ENCODE data around the gene ASIC4.

ASIC4 gene

DNA sequence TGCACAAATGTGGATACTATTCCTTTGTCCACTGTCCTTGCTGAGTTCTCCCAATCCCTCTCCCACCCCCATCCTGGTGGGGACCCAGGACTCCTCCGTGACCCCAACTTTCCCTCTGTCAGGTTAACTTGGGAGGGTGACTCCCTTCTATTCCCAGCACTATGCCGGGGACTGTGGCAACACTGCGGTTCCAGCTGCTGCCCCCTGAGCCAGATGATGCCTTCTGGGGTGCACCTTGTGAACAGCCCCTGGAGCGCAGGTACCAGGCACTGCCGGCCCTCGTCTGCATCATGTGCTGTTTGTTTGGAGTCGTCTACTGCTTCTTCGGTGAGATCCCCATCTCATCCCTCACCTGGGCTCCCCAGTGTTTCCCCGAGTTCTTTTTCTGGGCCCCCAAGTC, 30.3 kb downstream of the ASIC4 start:
- Histone ChIP-seq H3K27me3 (replicated peaks in 2 of 5; ENCODE audit: control insufficient read depth in 4 of 5, insufficient read depth in 5 of 5, low read length in 4 of 5) (peaks cover 0 to 38% (median 27%) of the 10 kb centered on the region in 5 experiments), H3K27ac (ENCODE audit: insufficient read depth in 1 of 2, low read depth in 1 of 2, low read length in 2 of 2, poor library complexity in 1 of 2, severe bottlenecking in 2 of 2) (no peak overlapping the region), H3K4me3 (ENCODE audit: control insufficient read depth in 1 of 7, extremely low read depth in 1 of 7, insufficient read depth in 4 of 7, low read depth in 2 of 7, low read length in 6 of 7) (peak overlapping the region in 5 of 7 experiments; percentile 39 to 79 (median 71)), H3K36me3 (ENCODE audit: control insufficient read depth in 4 of 4, insufficient read depth in 4 of 4, low read length in 3 of 4) (no peaks in the 10 kb centered on the region), H3K4me1 (ENCODE audit: control extremely low read depth in 1 of 4, control insufficient read depth in 4 of 4, insufficient read depth in 4 of 4, low read length in 3 of 4) (peaks cover 0 to 29% (median 23%) of the 10 kb centered on the region in 4 experiments), H3K9me3 (ENCODE audit: control extremely low read depth in 1 of 5, control insufficient read depth in 4 of 5, insufficient read depth in 2 of 5, low read depth in 1 of 5, low read length in 4 of 5) (no peaks in the 10 kb centered on the region)
- ChIA-PET CTCF (interaction anchor here (5.1 to 43.1 kb wide), 5 partner anchors 7 to 99 kb away, joined by 23 to 1724 read pairs (median 117); partner anchors contain the start of genes ASIC4, GMPPA and STK11IP), POLR2A (no interaction called here)
- 47% methylated on average over 9 of the region's 9 CpGs for WGBS (ENCODE audit: insufficient coverage)
- DNase-seq = no peak

DNA sequence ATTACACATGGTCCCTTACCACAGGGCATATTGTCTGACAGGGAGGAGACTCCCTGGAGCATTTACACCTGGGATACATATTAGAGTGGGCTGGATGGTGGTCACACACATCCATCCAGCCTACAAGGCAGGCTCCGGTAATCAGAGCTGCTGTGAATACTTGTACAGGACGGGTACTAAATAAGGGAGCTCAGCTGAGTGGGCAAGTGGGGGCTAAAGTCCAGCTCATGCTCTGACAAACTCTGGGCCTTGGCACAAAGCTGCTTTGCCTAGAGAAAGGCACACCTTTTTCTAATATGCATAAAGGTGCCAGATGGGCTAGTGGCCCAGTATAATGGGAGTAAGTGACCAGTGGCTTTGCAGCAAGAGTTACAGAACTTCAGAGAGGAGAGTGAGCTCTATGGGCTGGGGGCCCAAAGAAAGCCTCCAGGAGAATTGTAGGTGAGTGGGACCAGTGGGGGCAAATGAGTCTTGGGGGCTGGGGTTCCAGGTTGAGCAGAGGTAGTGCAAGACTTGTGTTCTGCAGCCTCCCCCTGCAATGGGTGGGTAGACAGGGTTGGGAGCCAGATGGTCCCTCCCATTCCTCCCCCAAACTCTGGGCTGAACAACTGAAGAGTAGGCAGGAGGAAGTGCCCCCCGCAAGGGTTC, 31.1 kb downstream of the ASIC4 start:
- POLR2A ChIA-PET = no interaction called here
- CTCF ChIA-PET = interaction anchor here (5.1 to 43.1 kb wide), 4 partner anchors 16 to 98 kb away, joined by 23 to 1724 read pairs (median 121); partner anchors contain the start of genes ASIC4, GMPPA and STK11IP
- WGBS (ENCODE audit: insufficient coverage) = 100% methylated on average over 3 of the region's 3 CpGs

DNA sequence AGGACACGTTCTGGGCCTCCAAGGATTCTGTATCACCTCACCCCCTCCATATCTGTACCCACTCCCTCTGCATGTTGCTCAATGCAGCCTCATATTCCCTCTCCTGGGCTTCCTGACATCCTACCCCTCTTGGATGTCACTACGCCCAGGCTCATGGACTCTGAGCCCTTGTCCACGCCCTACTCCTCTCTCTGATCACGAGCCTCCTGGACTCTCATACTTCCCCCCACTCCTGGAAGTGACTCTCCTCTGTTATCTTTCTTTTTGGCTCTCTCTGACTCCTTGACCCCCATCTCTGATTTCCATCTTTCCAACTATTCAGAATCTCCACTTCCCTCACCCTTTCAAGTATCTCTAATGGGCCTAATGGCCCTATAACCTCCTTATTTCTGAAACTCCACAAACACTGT, 31.7 kb downstream of the ASIC4 start:
- 82% methylated on average over 4 of the region's 4 CpGs for WGBS (ENCODE audit: insufficient coverage)
- Histone ChIP-seq H3K9me3 (ENCODE audit: control extremely low read depth in 1 of 5, control insufficient read depth in 4 of 5, insufficient read depth in 2 of 5, low read depth in 1 of 5, low read length in 4 of 5) (no peaks in the 10 kb centered on the region), H3K36me3 (ENCODE audit: control insufficient read depth in 4 of 4, insufficient read depth in 4 of 4, low read length in 3 of 4) (no peaks in the 10 kb centered on the region), H3K4me1 (ENCODE audit: control extremely low read depth in 1 of 4, control insufficient read depth in 4 of 4, insufficient read depth in 4 of 4, low read length in 3 of 4) (peaks cover 0 to 29% (median 23%) of the 10 kb centered on the region in 4 experiments), H3K27me3 (replicated peaks in 2 of 5; ENCODE audit: control insufficient read depth in 4 of 5, insufficient read depth in 5 of 5, low read length in 4 of 5) (peaks cover 0 to 48% (median 30%) of the 10 kb centered on the region in 5 experiments), H3K27ac (ENCODE audit: insufficient read depth in 1 of 2, low read depth in 1 of 2, low read length in 2 of 2, poor library complexity in 1 of 2, severe bottlenecking in 2 of 2) (no peak overlapping the region), H3K4me3 (ENCODE audit: control insufficient read depth in 1 of 7, extremely low read depth in 1 of 7, insufficient read depth in 4 of 7, low read depth in 2 of 7, low read length in 6 of 7) (no peak overlapping the region)
- DNase-seq = no peak
- CTCF ChIA-PET = interaction anchor here (9.4 to 43.1 kb wide), 3 partner anchors 15 to 97 kb away, joined by 117 to 1724 read pairs (median 125); partner anchors contain the start of genes ASIC4 and GMPPA
- POLR2A ChIA-PET = no interaction called here

More for the DNA sequence above, 31.1 kb downstream of the ASIC4 start:
- Histone ChIP-seq H3K9me3 (ENCODE audit: control extremely low read depth in 1 of 5, control insufficient read depth in 4 of 5, insufficient read depth in 2 of 5, low read depth in 1 of 5, low read length in 4 of 5) (no peaks in the 10 kb centered on the region), H3K36me3 (ENCODE audit: control insufficient read depth in 4 of 4, insufficient read depth in 4 of 4, low read length in 3 of 4) (no peaks in the 10 kb centered on the region), H3K4me3 (ENCODE audit: control insufficient read depth in 1 of 7, extremely low read depth in 1 of 7, insufficient read depth in 4 of 7, low read depth in 2 of 7, low read length in 6 of 7) (no peak overlapping the region), H3K27ac (ENCODE audit: insufficient read depth in 1 of 2, low read depth in 1 of 2, low read length in 2 of 2, poor library complexity in 1 of 2, severe bottlenecking in 2 of 2) (no peak overlapping the region), H3K4me1 (ENCODE audit: control extremely low read depth in 1 of 4, control insufficient read depth in 4 of 4, insufficient read depth in 4 of 4, low read length in 3 of 4) (peaks cover 0 to 29% (median 23%) of the 10 kb centered on the region in 4 experiments), H3K27me3 (replicated peaks in 2 of 5; ENCODE audit: control insufficient read depth in 4 of 5, insufficient read depth in 5 of 5, low read length in 4 of 5) (peaks cover 0 to 42% (median 28%) of the 10 kb centered on the region in 5 experiments)
- no peak for DNase-seq

DNA sequence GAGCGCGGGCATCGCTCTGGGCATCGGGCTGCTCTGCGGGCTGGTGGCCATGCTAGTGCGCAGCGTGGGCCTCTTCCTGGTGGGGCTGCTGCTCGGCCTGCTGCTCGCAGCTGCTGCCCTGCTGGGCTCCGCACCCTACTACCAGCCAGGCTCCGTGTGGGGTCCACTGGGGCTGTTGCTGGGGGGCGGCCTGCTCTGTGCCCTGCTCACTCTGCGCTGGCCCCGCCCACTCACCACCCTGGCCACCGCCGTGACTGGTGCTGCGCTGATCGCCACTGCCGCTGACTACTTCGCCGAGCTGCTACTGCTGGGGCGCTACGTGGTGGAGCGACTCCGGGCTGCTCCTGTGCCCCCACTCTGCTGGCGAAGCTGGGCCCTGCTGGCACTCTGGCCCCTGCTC, 33.3 kb downstream of the ASIC4 start:
- ChIA-PET CTCF (interaction anchor here (1.6 to 7.1 kb wide), 3 partner anchors 14 to 95 kb away, joined by 5 to 46 read pairs (median 8); no protein-coding TSS in a partner anchor), POLR2A (no interaction called here)
- peaks cover 0 to 28% (median 27%) of the 10 kb centered on the region in 4 experiments for H3K4me1 ChIP-seq (ENCODE audit: control extremely low read depth in 1 of 4, control insufficient read depth in 4 of 4, insufficient read depth in 4 of 4, low read length in 3 of 4)
- H3K36me3 ChIP-seq (ENCODE audit: control insufficient read depth in 4 of 4, insufficient read depth in 4 of 4, low read length in 3 of 4) = no peaks in the 10 kb centered on the region
- no peak overlapping the region for H3K27ac ChIP-seq (ENCODE audit: insufficient read depth in 1 of 2, low read depth in 1 of 2, low read length in 2 of 2, poor library complexity in 1 of 2, severe bottlenecking in 2 of 2)
- no peak overlapping the region for H3K4me3 ChIP-seq (ENCODE audit: control insufficient read depth in 1 of 7, extremely low read depth in 1 of 7, insufficient read depth in 4 of 7, low read depth in 2 of 7, low read length in 6 of 7)
- WGBS (ENCODE audit: insufficient coverage) = 98% methylated on average over 26 of the region's 26 CpGs
- DNase-seq = no peak
- H3K27me3 ChIP-seq (replicated peaks in 2 of 5; ENCODE audit: control insufficient read depth in 4 of 5, insufficient read depth in 5 of 5, low read length in 4 of 5) = peaks cover 0 to 52% (median 28%) of the 10 kb centered on the region in 5 experiments
- H3K9me3 ChIP-seq (ENCODE audit: control extremely low read depth in 1 of 5, control insufficient read depth in 4 of 5, insufficient read depth in 2 of 5, low read depth in 1 of 5, low read length in 4 of 5) = no peaks in the 10 kb centered on the region

DNA sequence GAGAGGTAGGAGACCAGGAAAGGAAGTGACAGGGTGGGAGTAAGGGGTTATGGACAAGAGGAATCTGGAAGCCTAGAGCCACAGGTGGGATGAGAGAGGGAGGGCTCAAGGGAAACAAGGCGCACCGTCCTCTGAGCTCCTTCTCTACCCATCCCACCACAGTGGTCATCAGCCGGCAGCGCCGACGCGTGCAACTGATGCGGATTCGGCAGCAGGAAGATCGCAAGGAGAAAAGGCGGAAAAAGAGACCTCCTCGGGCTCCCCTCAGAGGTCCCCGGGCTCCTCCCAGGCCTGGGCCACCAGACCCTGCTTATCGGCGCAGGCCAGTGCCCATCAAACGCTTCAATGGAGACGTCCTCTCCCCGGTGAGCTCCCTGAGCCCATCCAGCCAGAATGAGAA, 34.7 kb downstream of the ASIC4 start:
- CTCF ChIA-PET = interaction anchor here (1.0 to 7.1 kb wide), 7 partner anchors 8 to 94 kb away, joined by 3 to 46 read pairs (median 5); partner anchors contain the start of gene STK11IP
- no peak for DNase-seq
- H3K9me3 ChIP-seq (ENCODE audit: control extremely low read depth in 1 of 5, control insufficient read depth in 4 of 5, insufficient read depth in 2 of 5, low read depth in 1 of 5, low read length in 4 of 5) = no peaks in the 10 kb centered on the region
- POLR2A ChIA-PET = no interaction called here
- H3K27me3 ChIP-seq (replicated peaks in 2 of 5; ENCODE audit: control insufficient read depth in 4 of 5, insufficient read depth in 5 of 5, low read length in 4 of 5) = peaks cover 3 to 59% (median 31%) of the 10 kb centered on the region in 5 experiments
- H3K4me3 ChIP-seq (ENCODE audit: control insufficient read depth in 1 of 7, extremely low read depth in 1 of 7, insufficient read depth in 4 of 7, low read depth in 2 of 7, low read length in 6 of 7) = no peak overlapping the region
- H3K27ac ChIP-seq (ENCODE audit: insufficient read depth in 1 of 2, low read depth in 1 of 2, low read length in 2 of 2, poor library complexity in 1 of 2, severe bottlenecking in 2 of 2) = no peak overlapping the region
- WGBS (ENCODE audit: insufficient coverage) = 99% methylated on average over 14 of the region's 18 CpGs
- no peaks in the 10 kb centered on the region for H3K36me3 ChIP-seq (ENCODE audit: control insufficient read depth in 4 of 4, insufficient read depth in 4 of 4, low read length in 3 of 4)
- H3K4me1 ChIP-seq (ENCODE audit: control extremely low read depth in 1 of 4, control insufficient read depth in 4 of 4, insufficient read depth in 4 of 4, low read length in 3 of 4) = peaks cover 0 to 26% (median 21%) of the 10 kb centered on the region in 4 experiments

DNA sequence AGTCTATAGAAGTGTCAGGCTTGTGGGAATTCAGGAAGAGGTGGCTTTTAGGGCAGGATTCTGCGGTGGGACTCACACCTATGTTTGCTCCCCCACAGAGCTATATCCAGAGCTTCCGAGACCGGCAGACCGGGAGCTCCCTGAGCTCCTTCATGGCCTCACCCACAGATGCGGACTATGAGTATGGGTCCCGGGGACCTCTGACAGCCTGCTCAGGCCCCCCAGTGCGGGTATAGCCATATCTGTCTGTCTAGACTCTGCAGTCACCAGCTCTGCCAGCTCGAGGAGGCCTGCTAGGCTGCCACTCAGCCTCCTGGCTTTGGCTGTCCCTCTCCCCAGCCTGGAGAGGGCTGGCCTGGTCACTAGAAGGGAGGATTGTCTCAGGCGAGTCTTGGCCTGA, 35.3 kb downstream of the ASIC4 start:
- peaks cover 3 to 53% (median 25%) of the 10 kb centered on the region in 5 experiments for H3K27me3 ChIP-seq (replicated peaks in 2 of 5; ENCODE audit: control insufficient read depth in 4 of 5, insufficient read depth in 5 of 5, low read length in 4 of 5)
- 96% methylated on average over 8 of the region's 9 CpGs for WGBS (ENCODE audit: insufficient coverage)

More for the DNA sequence above, 35.3 kb downstream of the ASIC4 start:
- no peak overlapping the region for H3K27ac ChIP-seq (ENCODE audit: insufficient read depth in 1 of 2, low read depth in 1 of 2, low read length in 2 of 2, poor library complexity in 1 of 2, severe bottlenecking in 2 of 2)
- no peak overlapping the region for H3K4me3 ChIP-seq (ENCODE audit: control insufficient read depth in 1 of 7, extremely low read depth in 1 of 7, insufficient read depth in 4 of 7, low read depth in 2 of 7, low read length in 6 of 7)
- peaks cover 0 to 20% (median 17%) of the 10 kb centered on the region in 4 experiments for H3K4me1 ChIP-seq (ENCODE audit: control extremely low read depth in 1 of 4, control insufficient read depth in 4 of 4, insufficient read depth in 4 of 4, low read length in 3 of 4)
- H3K36me3 ChIP-seq (ENCODE audit: control insufficient read depth in 4 of 4, insufficient read depth in 4 of 4, low read length in 3 of 4) = no peaks in the 10 kb centered on the region
- POLR2A ChIA-PET = no interaction called here
- no peak for DNase-seq
- CTCF ChIA-PET = interaction anchor here (0.6 to 7.1 kb wide), 5 partner anchors 8 to 66 kb away, joined by 3 to 46 read pairs (median 4); partner anchors contain the start of gene STK11IP
- H3K9me3 ChIP-seq (ENCODE audit: control extremely low read depth in 1 of 5, control insufficient read depth in 4 of 5, insufficient read depth in 2 of 5, low read depth in 1 of 5, low read length in 4 of 5) = no peaks in the 10 kb centered on the region
